Measurements from ENCODE around the gene LZTFL1.

Gene LZTFL1

DNA sequence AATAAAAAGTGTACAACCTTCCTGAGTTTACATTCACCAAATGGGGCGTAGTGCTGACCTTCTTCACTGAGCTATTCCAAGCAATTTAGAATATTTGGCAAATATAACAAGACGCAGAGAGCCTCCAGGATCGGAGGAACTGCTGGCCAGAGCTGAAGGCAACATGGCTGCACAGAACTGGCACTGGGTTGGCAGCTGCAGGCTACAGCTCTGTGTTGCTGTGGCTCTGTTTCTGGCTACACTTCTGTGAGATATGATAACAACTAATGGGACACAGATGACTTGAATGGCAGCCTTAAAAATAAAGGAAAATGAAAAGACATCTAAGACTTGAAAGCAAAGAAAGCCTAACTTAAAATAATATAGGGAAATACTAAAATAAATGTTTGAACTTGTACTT lies 34.8 kb downstream of the LZTFL1 start:
- no peak for DNase-seq

DNA sequence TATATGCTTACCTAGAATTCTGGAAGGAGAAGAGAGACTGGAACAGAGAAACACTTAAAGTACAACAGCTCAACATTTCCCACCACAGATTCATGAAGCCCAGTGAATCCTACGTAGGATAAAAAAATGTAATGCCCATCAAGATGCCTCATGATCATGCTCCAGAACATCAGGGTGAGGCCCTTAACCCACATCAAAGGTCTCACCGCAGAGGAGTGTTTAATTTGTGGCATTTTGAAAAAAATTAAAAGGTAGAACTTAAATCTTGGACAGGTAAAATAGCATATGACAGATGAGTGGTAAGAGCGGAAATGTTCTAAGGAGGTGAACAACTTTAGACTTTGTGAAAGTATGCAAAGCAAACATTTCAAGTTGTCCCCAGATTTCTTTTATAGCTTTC lies 35.8 kb downstream of the LZTFL1 start:
- DNase-seq, result no peak

DNA sequence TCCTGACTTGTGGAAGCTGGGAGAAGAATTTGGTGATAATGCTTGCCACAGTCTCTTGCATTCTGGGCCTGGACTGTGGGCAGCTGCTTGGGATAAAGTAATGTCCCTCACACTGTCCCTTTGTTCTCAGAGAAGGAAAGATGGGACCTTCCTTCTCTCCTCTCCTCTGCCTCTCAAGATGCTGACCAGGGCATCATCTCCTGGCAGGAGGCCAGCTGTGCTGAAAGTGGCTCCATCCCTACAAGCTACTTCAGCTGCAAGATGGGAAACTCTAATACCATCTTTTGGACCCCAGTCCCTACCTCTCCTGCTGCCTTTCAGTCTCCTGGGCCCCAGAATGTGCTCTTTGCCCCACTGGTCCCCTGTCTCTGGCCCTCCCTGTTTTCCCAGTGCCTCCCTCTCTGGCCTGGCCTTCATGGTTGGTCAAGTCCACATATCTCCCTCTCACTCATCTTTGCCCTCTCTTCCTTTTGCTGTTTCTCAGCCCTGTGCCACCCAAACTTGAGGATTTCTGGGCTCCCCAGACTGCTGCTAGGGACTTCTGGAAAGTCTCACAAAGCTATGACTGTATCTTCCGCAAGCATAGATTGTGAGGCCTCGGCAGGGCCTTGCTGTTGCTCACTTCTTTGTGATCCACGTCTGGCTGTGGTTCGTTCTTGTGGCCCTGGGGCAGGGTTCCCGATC lies 38.5 kb downstream of the LZTFL1 start:
- DNase-seq, result no peak

DNA sequence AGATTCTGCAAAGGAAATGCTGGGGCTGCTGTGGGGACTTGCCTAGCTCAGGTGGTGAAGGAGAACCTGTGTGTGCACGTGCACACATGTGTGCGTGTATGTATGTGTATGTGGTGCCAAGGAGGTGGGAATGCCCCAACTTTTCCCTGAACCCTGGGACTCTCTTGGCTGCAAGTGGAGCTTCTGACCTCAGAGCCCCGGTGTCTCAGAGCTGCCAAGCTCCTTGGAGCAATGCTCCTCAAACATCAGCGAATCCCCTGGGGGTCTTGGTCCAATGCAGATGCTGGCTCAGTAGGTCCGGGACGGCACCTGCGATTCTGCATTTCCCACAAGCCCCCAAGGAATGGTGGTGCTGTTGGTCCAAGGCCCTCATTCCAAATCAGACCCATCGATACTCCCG lies 39.8 kb downstream of the LZTFL1 start:
- DNase-seq, result no peak

DNA sequence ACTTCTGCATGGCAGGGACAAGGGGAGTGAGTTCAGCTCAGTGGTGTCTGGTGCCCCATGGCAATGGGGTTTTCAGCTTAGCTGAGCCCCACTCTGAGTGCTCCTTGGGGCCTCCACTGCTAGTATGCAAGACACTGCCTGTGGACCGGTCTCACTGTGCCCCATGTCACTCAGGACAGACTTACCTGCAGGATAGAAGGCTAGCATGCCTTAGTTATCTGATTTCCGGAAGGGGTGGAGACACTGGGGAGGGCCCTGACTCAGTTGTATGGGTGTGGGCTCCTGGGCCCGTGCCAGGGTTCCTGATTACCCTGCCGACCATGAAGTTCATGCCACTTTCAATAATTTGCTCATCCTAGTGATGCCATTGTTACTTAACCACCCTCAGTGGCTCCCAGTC lies 41.3 kb downstream of the LZTFL1 start:
- DNase-seq, result no peak

DNA sequence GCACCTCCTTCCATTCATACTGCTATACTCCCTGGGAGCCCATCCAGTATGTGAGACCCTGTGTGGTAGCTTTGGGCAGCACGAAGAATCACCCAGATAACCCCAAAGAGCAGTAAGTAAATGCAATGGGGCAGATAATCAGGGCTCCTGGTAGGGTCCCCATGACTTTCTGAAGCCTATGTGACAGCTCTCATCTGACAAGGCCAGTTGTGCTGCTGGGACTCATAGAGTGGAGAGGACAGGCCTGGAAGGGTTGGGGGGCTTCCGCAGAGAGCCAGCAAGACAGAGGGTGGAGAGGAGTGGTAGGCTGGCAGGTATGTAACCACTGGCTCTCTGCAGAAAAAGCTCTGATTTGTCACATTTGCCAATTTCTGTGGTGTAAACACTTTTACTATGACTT lies 42.3 kb downstream of the LZTFL1 start:
- no peak for DNase-seq

DNA sequence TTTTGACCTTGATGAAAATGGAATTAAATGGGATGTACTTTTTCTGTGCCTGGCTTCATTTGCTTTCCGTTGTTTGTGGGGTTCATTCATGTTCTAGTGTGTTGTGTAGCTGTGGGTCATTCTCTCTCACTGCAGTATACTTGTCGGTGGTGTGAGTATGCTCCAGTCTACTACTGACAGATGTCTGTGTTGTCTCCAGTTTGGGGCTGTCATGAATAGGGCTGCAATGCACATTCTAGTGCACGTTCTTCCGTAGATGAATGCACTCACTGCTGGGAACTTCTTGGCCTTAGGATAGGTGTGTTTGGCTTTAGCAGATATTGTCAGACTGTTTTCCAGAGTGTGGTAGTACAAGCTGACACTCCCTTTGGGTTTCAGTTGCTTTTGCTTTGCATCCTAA lies 43.9 kb downstream of the LZTFL1 start:
- no peak for DNase-seq

DNA sequence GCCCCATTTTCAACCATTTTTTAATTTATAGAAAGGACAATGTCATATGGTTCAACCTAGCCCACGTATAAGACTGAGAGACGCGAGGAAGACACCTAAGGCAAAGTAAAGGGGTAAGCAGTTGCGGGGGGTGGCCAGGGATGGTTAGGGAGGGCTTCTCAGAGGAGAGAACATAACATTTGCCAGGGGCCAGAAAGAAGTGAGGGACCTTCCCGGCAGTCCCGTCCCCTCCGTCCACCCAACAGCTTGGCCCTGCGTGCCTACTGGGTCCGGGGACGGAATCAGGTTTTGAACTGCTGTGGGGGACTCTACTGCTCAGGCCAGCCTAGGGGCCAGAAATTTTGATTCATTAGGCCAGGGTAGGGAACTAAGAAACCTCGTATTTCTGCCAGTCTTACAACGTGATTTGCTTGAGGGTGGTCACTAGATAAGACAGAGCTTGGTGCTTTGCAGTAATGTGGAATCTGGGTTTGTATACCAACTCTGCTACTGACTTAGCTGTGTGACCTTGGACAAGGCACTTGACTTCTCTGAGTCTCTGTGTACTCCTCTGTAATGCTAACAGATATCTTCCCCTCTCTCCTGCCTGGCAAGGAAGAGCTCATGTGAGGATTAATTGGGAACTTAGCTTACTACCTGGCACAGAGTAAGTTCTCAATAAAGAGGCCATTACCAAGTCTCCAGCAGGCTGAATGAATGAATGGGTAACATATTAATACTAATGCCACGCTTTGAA lies 44.8 kb downstream of the LZTFL1 start:
- DNase-seq, result no peak

DNA sequence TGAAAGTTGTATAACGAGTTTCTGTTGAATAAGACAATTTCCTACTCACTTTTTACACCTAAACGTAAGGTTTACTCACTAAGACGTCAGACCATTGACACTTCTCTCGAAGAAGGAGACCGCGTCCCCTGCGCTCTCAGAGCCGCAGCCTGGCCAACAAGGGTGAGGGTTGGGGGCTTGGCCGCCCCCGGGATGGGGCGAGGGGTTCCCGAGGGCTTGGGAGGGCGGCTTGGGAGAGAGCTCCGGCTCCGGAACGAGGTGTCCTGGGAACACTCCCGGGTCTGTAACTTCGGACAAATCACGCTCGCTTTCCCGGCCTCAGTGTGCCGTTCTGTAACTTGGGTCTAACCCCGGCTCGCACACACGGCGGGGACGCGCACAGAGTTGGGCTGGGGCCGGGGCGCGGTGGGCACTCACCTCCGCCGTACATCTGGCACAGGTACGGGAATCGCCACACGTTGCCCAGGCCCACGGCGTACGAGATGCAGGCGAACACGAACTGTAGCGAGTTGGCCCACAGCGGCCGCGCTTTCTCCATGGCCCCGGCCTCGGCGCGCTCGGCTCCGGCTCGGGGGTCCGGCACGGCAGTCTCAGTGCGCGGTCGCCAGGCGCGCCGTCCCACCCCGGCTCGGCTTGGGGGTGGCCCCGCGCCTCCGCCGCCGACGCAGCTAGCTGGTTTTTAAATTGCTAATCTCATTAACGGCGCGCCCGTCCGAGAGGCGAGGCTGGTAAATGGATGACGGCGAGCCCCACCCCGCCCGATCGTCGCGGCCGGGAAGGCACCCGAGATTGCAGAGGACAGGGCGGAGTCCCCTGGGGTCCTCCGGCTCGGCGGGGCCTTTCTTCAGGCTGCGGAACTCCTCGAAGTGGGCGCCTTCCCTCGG lies 45.8 kb downstream of the LZTFL1 start, which contains the start of gene SLC6A20:
SLC6A20 (minus strand) TSS at position 655 of the 884 bp plus-strand sequence; CDS start at position 538, 117 bp downstream.
- no peak for DNase-seq

DNA sequence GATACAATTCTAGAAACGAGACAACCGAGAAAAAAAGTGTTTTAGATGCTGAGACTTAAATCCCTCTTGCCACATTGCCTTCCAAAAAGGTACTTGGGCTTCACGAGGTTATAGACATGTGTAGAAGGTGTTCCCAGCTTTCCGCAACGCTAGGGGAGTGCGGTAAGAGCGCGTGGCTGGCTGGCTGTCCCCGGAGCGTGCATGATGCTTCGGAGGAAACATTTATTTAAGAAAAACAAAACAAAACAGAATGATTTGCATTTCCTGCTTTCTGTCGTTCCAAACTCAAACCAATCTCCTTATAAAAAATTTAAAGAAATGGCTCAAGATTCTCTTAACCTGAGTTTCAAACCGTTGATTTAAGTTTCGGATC lies 46.4 kb downstream of the LZTFL1 start:
- no peak for DNase-seq

DNA sequence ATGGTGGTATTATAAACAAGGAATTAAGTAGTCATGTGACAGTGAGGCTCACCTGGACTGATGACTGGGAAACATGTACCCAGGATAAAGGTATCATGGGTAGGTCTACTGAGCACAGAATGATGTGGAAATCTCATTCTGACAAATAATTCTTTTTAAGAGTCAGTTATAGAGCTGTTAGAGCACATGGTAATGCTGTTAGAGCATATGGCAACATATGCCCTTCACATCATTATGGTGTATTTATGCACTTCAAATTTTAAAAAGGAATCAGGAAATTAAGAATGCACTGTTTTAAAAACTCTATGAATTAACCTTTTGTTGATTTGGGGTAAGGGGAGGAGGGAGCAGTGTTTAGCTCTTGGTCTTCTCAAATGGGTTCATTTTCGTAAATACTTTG lies 47.3 kb downstream of the LZTFL1 start:
- DNase-seq, result no peak

DNA sequence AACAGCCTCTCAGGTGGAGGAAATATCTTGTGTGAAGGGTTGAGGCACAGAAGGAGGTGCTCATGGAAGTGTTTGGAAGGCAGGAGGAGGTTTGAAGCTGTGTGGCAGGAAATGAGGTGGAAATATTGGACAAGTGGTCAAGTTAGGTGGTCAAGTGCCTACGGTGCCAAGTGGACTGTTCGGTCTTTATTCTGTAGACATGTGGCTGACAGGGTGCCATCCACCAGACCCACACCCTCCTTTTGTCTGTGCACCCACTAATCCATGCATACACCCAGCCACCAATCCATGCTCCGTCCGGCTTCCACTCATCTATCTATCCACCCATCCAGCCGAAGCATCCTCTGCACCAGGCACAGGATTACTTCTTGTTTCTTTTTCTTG lies 47.8 kb downstream of the LZTFL1 start:
- DNase-seq, result no peak

DNA sequence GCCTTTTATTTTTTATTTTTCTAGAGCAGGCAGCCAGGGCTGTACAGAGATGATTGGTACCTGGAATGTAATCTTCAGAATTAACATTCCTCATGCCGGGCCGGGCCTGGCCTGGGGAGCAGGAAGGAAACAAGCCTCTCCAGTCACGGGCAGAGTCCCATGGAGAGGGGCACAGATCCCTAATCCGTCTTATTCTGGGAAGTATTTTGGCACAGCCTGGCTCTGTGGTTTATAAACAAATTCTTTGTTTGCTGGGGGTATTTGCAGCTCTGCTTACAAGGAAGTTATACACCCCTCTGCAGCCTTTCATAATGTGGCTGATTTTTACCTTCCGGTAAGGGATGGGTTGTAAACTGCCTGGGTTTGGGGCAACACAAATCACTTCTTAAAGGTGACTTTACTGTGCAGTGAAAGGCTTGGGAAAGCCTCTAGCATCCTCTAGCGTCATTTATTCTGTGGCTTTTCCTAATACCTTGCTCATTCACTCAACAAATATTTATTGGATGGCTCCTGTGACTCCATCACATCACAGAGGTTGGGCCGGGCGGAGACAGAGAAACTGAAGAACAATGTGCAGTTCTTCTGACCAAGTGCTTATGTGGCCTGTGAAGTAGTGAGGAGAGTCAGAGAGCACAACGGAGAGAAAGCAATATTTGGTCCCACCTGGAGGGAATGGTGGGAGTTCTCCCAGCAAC lies 48.3 kb downstream of the LZTFL1 start:
- DNase-seq, result no peak

DNA sequence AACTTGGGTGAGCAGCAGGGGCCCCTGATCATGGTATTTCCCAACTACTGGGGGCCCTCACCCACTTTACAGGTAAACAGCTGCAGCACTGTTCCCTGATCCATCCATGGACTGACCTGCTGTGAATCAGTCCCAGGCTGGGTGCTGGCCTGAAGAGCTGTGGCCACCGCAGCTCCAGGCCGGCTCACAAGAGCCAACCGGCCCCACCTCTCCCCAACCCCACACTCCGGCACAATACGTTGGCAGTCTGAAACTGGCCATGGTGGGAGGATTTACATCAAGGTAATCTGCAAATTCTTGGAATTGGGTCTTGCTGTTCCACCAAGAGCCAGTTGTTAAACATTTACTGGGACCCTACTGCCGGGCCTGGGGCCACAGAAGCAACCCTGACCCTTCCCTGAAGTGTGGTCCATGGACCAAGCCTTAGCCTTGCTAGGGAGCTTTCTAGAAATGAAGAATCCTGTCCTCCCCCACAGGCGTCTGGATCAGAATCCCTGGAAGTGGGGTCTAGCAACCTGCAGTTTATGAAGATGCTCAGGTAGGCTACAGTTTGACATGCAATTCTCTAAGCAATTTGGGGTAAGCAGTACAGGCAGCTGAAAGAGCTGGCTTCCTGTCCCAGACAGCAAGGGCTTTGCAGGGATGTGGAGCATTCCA lies 49.3 kb downstream of the LZTFL1 start:
- no peak for DNase-seq

DNA sequence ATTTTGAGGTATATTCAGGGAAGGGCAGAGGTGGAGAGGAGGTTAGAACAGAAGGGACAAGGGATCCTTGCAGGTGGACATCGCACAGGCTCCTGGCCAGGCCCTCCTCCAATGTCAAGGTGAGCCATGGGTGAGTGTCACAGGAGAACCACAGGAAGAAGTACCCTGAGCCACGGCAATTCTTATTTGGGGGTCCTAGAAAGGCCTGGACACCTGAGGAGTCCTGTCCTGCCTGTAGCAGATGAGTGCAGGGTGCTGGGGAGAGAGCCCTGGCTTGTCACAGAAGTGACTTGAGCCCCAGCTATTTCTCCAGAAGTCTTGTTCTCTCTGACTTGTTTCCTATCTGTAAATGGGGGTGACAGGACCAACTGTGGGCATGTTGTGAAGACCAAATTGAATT lies 49.9 kb downstream of the LZTFL1 start:
- DNase-seq, result no peak

DNA sequence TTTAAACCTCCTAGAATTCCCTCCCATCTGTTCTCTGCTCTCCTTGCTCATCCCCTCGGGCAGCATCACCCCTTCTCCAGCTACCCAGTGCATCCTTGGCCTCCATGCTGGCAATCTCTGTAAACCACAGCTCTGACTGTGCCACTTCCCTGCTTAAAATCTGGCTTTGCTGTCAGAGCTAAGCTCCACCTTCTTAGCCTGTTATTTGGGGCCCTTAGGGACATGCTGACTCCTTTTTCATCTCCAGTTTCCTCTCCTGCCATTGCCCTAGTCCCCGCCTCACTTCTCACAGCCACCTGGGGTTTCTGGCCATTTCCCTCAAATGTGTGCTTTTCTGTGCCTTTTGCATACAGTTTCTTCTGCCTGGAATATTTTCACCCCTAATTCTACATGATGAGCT lies 51.3 kb downstream of the LZTFL1 start:
- no peak for DNase-seq

DNA sequence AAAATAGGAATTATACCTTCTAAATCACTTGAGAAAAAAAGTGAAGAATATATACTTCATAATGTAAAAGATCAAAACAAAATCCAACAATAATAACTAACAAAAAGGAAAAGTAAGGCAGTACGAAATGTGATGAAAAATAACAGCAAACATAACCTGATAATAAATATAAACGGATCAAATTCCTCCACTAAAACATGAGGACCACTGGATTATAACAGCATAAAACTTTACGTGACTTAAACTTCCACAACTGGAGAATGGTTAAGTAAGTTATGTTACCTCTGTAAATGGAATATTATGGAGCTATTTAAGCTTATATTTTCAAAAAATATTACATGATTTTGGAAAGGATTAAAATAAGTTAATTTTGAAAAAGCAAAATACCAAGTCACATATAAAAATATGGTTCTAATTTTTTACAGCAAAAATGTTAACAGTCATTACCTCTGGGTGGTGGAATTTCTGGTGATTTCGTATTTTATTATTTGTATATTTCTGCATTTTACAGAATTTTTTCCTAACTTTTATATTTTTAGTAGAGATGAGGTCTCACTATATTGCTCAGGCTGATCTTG lies 52.6 kb downstream of the LZTFL1 start:
- DNase-seq, result no peak

DNA sequence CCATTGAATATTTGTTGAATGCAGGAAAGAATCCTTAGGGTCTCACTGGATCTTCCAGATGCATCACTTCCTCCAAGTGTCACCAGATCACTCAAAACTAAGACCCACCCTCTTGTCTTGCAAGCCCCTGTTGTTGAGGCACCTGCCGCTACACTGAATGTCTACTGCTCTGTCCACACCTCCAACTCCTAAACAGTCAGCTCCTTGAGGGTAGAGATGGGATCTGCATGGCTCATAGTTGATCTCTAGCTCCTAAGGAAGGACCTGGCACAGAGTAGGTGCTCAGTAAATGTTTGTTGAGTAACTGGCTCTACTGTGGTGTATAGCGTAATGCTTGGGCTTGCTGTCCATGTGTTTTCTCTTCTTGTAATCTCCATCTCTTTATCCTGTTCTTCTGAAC lies 54.4 kb downstream of the LZTFL1 start:
- no peak for DNase-seq

DNA sequence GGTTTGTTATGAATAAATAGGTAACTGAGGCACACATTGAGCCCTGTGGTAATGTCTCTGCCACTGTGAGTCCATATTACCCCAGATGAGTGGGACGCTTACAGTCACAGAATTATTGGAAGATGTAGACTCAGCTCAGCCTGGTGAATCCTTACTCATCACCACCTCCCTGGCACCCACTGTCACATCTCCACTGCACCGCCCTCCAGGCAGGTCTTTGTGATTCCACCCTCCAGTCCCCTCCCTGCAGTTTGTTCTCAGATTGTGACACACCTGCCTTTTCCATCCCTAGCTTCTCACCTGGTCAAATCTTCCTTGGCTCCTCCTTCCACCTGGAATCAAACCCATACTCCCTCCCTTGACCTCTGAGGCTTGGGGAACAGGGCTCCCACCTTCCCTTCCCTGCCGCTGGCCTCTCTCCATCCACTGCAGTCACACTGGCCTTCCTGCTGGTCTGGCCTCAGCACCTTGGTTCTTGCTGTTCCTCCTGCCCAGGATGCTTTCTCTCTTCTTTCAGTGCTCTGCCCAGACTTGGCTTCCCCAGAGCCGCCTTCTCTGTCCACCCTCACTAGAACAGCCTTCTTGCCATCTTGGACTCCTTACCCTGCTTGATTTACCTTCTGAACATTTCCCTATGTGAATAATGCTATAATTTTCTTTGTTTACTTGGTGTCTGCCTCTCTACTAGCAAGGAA lies 55.0 kb downstream of the LZTFL1 start:
- no peak for DNase-seq

DNA sequence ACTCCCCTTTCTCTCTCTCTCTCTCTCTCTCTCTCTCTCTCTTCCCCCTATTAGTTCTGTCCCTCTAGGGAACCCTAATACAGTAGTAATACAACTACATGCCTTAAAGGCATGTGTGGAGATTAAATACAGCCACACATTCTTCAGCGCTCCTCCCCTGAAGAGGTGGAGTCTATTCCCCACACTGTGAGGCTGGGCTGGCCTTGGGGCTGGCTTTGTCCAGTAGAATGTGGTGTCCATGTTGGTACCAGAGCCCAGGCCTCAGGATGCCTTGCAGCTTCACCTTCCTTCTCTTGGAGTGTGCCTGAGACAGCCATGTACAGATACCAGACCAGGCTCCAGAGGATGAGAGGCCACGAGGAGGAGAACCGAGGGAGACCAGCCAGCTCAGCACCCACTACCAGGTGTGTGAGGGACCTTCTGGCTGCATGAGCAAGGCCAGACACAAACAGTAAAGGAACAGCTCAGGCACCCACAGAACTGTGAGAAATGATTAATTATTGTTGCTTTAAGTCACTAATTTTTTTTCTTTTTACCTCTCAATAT lies 56.2 kb downstream of the LZTFL1 start:
- DNase-seq, result no peak

DNA sequence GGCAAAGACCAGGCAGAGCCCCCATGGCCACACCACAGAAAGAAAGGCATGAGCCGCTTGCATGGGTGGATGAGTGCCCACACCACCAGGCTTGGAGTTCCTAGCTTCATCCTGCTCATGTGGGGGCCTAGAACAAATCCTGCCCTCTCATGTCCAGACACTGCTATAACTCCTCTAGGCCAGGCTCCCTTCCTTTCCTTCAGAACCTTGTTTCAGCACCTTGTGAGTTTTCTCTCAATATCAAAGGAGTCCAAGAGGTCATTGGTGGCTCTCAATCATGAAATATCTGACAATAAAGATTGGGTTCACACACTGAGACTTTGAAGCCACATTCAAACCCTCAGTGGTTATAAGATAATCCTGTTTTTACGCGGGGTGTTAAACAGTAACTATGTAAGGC lies 58.3 kb downstream of the LZTFL1 start:
- no peak for DNase-seq

Data from activated CD4-positive, alpha-beta T cell treated with anti-CD3 and anti-CD28 coated beads, Interleukin-2, amount 50 U/mL, for 4 hours (primary cell).